ENCODE data around the gene UPK2. TPM values are rescaled to one million over a fixed set of nuclear protein-coding genes. Genes with fewer than 3 reads are reported as not detected.

Gene UPK2
- total RNA-seq (2016; rRNA removed; fragmentation: Illumina TruSeq; extraction: Trizol): not detected in 2 replicates
- not detected in 2 replicates for total RNA-seq (2016; cell fraction: cytosol; rRNA removed; fragmentation: Illumina TruSeq; extraction: Trizol; ENCODE audit: low read depth)
- total RNA-seq (2016; cell fraction: insoluble cytoplasmic fraction; rRNA removed; fragmentation: Illumina TruSeq; extraction: Trizol): not detected in 2 replicates
- not detected in 2 replicates for total RNA-seq (2016; cell fraction: membrane; rRNA removed; fragmentation: Illumina TruSeq; extraction: Trizol)
- total RNA-seq (2016; cell fraction: nucleus; rRNA removed; fragmentation: Illumina TruSeq; extraction: Trizol): not detected in 2 replicates
- not detected in 2 replicates for polyA plus RNA-seq (2011; rRNA removed)
- polyA plus RNA-seq (2011; cell fraction: cytosol; rRNA removed): not detected in 2 replicates
- polyA plus RNA-seq (2011; cell fraction: nucleus; rRNA removed): not detected in 2 replicates
- not detected in 2 replicates for polyA plus RNA-seq (2012)
- not detected in 2 replicates for polyA plus RNA-seq (2016; cell fraction: cytosol; fragmentation: Illumina TruSeq; extraction: Trizol; ENCODE audit: low read depth)
- polyA plus RNA-seq (2016; cell fraction: insoluble cytoplasmic fraction; fragmentation: Illumina TruSeq; extraction: Trizol; ENCODE audit: low read depth): not detected in 2 replicates
- polyA plus RNA-seq (2016; cell fraction: membrane; fragmentation: Illumina TruSeq; extraction: Trizol; ENCODE audit: low read depth): not detected in 2 replicates
- polyA plus RNA-seq (2016; cell fraction: nucleus; fragmentation: Illumina TruSeq; extraction: Trizol; ENCODE audit: insufficient read depth, low read depth): not detected in 2 replicates
- not detected in 2 replicates for polyA minus RNA-seq (2011; rRNA and poly(A)+ RNA removed; ENCODE audit: low replicate concordance)
- not detected in 2 replicates for polyA minus RNA-seq (2011; cell fraction: cytosol; rRNA and poly(A)+ RNA removed)
- polyA minus RNA-seq (2011; cell fraction: nucleus; rRNA and poly(A)+ RNA removed): not detected in 2 replicates
- Bru-seq, nascent RNA: not detected
- BruChase-seq, experiment 1, labeled RNA remaining after a 6-hour chase: not detected
- BruChase-seq, experiment 2, labeled RNA remaining after a 2-hour chase: not detected
- long read RNA-seq, experiment 1: 0 reads
- long read RNA-seq, experiment 2: 0 reads

DNA sequence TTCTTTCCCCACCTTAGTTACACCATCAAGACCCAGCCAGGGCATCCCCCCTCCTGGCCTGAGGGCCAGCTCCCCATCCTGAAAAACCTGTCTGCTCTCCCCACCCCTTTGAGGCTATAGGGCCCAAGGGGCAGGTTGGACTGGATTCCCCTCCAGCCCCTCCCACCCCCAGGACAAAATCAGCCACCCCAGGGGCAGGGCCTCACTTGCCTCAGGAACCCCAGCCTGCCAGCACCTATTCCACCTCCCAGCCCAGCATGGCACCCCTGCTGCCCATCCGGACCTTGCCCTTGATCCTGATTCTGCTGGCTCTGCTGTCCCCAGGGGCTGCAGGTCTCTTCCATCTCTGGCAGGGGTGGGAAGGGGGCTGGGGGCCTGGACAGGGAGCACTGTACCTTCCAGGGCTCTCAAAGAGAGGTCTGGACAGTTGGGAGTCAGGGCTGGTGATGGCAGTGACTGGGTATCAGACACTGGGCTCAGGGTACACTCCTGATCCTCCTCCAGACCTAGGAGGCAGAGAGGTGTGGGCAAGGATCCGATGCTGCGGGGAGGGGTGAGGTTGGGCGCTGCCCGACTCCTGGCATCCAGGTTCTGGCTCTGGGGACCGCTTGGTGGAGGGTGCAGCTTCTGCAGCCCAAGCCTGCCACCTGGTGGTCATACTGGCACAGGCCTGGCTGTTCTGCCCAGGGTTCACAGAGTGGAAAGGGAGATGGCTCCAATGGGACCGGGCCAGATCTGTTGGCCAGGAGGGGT is at the start of gene UPK2:
Gene UPK2, plus strand, starts transcription at position 205 of the 753 bp plus-strand sequence. Its CDS starts 53 bp downstream, at position 258.
- peak; percentile 68 for FAIRE-seq
- intact Hi-C loops (cut with micrococcal nuclease; ENCODE audit: unreplicated experiment): loop anchor here (1.0 kb wide), 3 partner anchors 26 to 266 kb away; no protein-coding TSS in a partner anchor
- TF ChIP-seq ZNF33B (CRISPR knock-in tag; IDR thresholded peaks at IDR 0.05) (no peak), TFE3 (CRISPR knock-in tag; IDR thresholded peaks at IDR 0.05) (no peak), TAF1 (CRISPR knock-in tag; IDR thresholded peaks at IDR 0.05) (no peak), ZNF468 (CRISPR knock-in tag; IDR thresholded peaks at IDR 0.05) (no peak), BCLAF1 (IDR thresholded peaks at IDR 0.05) (no peak), ZNF672 (CRISPR knock-in tag; IDR thresholded peaks at IDR 0.05) (no peak)
- TF ChIP-seq, protein P1, sequence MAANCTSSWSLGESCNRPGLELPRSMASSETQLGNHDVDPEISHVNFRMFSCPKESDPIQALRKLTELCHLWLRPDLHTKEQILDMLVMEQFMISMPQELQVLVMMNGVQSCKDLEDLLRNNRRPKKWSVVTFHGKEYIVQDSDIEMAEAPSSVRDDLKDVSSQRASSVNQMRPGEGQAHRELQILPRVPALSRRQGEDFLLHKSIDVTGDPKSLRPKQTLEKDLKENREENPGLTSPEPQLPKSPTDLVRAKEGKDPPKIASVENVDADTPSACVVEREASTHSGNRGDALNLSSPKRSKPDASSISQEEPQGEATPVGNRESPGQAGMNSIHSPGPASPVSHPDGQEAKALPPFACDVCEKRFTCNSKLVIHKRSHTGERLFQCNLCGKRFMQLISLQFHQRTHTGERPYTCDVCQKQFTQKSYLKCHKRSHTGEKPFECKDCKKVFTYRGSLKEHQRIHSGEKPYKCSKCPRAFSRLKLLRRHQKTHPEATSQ (CRISPR knock-in tag; IDR thresholded peaks at IDR 0.05; ENCODE audit: borderline replicate concordance): no peak

More for the DNA sequence above, at the start of gene UPK2:
- CTCF ChIA-PET (ENCODE audit: low intra/inter-chr PET ratio, low total read pairs): interaction anchor here (0.6 to 1.9 kb wide), 6 partner anchors 26 to 297 kb away, joined by 3 to 38 read pairs (median 6); partner anchors contain the start of gene TREH
- H3K36me3 ChIP-seq (replicated peaks in 1 of 2; ENCODE audit: control insufficient read depth in 1 of 2, insufficient read depth in 2 of 2, low read length in 2 of 2): no peaks in the 10 kb centered on the region
- no peaks in the 10 kb centered on the region for H3K79me2 ChIP-seq (ENCODE audit: insufficient read depth, low read length)
- H4K20me1 ChIP-seq (ENCODE audit: insufficient read depth, low read length): no peaks in the 10 kb centered on the region
- no peak within 1 kb of the TSS for H3K9ac ChIP-seq (ENCODE audit: insufficient read depth, low read depth, low read length)
- H3K4me1 ChIP-seq (ENCODE audit: insufficient read depth, low read length): no peaks in the 10 kb centered on the region
- no peak within 1 kb of the TSS for H3K27ac ChIP-seq (ENCODE audit: extremely low read length, insufficient read depth, low read length)
- no peak within 1 kb of the TSS for H3K4me2 ChIP-seq (ENCODE audit: low read depth, low read length)
- no TSS peak for BruUV-seq (replicated peaks)
- in situ Hi-C loops (cut with HindIII; ENCODE audit: extremely low pct_ligation_motif_present, low pct_unique_long_range_greater_than_20kb): loop anchor here (5.0 kb wide), 1 partner anchor 264 kb away; no protein-coding TSS in a partner anchor
- POLR2A ChIA-PET: no interaction called here
- DNase-seq (ENCODE audit: low spot score) (peak; percentile 64), ATAC-seq (peak; percentile 97)
- no peak within 1 kb of the TSS for H2AFZ ChIP-seq (ENCODE audit: low read length)
- WGBS (ENCODE audit: low lambda C conversion rate): 0% methylated on average over 1 of the region's 7 CpGs
- H3K9me3 ChIP-seq (ENCODE audit: low read length): no peaks in the 10 kb centered on the region
- no peak within 1 kb of the TSS for H3K4me3 ChIP-seq (replicated peaks in 1 of 3; ENCODE audit: insufficient read depth in 1 of 3, low read depth in 2 of 3, low read length in 3 of 3)
- H3K27me3 ChIP-seq (ENCODE audit: control insufficient read depth in 1 of 2, insufficient read depth in 2 of 2, low read length in 2 of 2): peaks cover 2 to 53% of the 10 kb centered on the region in 2 experiments; a peak in 4 of 5 replicates

All from HepG2 (cell line).